ENCODE results near the gene ELP6.
A peak's percentile ranks its signal among the peaks of the same experiment; 100 is the strongest.

ELP6 gene, protein sequence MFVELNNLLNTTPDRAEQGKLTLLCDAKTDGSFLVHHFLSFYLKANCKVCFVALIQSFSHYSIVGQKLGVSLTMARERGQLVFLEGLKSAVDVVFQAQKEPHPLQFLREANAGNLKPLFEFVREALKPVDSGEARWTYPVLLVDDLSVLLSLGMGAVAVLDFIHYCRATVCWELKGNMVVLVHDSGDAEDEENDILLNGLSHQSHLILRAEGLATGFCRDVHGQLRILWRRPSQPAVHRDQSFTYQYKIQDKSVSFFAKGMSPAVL

DNA sequence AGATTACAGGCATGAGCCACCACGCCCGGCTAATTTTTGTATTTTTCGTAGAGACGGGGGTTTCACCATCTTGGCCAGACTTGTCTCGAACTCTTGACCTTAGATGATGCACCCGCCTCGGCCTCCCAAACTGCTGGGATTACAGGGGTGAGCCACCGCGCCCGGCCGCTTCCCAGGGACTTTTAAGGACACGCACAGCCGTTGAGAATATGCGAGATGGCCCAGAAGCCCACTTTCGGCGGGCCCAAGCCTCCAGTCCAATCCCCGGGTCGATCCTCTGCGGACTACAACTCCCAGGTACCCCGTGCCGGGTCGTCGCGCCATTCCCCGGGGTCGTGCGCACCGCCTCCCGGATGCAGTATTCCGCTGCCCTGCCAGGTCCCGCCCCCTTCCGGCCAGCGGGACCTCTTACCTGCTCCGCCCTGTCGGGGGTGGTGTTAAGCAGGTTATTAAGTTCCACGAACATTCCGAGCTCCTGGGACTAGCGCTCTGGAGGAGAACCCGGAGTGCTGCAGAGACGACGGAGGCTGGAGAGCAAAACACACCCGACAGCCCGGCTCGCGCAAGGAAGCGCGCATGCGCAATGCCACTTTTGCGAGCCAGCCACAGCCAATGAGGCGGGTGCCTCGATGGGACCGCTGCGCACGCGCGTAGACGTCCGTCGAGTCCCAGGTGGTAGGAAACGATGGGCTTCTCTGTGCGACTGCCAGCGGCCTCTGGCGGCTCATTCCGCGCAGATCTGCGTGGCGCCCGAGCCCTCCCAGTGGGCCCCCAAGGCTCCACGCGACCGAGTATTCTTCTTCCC, at the start of gene ELP6:
TSS of gene ELP6 (minus strand) at position 588 of the 805 bp plus-strand sequence. CDS start at position 466, 122 bp downstream.
- H3K4me1 Mint-ChIP-seq = peaks cover 20% of the 10 kb centered on the region
- H3K4me3 Mint-ChIP-seq = peak within 1 kb of the TSS; percentile 97
- peak within 1 kb of the TSS; percentile 99 for H3K27ac Mint-ChIP-seq
- H3K9me3 Mint-ChIP-seq = no peaks in the 10 kb centered on the region
- H3K27me3 Mint-ChIP-seq = no peaks in the 10 kb centered on the region
- H3K36me3 Mint-ChIP-seq = no peaks in the 10 kb centered on the region

DNA sequence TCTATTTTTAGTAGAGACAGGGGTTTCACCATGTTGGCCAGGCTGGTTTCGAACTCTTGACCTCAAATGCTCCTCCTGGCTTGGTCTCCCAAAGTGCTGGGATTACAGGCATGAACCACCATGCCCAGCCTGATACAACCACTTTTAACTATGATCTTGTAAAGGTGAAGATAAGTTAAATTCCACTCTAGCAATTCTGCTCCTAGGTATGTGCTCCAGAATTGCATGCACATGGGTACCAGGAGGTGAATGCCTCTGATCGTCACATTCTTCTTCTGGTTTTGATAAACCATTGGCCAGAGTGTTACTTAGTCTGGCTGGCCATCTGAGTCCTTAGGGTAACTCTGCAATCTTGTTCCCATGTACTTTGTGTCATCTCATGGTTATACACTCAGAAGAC, 42.8 kb upstream of the ELP6 start:
- H3K36me3 Mint-ChIP-seq = no peaks in the 10 kb centered on the region
- peaks cover 3% of the 10 kb centered on the region for H3K27me3 Mint-ChIP-seq
- H3K4me1 Mint-ChIP-seq = no peaks in the 10 kb centered on the region
- H3K27ac Mint-ChIP-seq = no peak overlapping the region
- no peak overlapping the region for H3K4me3 Mint-ChIP-seq
- no peaks in the 10 kb centered on the region for H3K9me3 Mint-ChIP-seq

DNA sequence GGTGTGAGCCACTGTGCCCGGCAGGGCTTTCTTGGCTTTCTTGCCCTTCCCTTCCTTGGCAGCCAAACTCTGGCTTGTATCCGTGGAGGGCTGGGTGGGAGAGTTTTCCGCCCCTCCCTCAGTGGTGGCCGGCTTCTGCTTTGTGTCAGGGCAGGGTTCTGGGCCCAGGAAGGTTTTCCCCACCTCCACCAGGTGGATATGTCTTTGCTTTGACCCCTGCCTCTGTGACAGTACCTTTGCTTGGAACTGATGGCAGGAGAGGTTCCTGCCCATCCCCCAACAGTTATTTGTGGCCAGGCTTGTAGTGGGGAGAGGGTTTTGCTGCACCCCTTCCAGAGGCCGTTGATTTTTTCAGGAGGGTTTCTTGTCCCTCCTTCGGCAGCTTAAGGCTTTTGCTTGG, 40.8 kb upstream of the ELP6 start:
- no peak overlapping the region for H3K4me3 Mint-ChIP-seq
- peaks cover 3% of the 10 kb centered on the region for H3K27me3 Mint-ChIP-seq

DNA sequence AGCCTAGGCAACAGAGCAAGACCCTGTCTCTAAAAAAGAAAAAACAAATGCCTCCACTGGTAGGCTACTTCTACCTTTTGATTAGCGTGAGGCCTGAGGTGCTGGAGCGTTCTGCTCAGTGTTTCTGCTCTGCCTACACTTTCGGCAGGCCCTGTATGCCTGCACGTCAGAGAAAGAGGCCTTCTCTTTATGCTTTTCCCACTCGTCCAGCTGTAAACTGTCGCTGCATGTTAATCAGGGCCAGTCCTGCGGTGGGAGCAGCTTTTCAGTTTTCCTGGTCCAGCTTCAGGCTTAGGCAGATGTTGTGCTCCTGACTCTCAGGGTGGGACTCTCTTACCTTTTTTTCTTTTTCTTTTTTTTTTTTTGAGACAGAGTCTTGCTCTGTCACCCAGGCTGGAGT, 39.9 kb upstream of the ELP6 start:
- Mint-ChIP-seq H3K27me3 (peaks cover 3% of the 10 kb centered on the region), H3K9me3 (no peaks in the 10 kb centered on the region), H3K4me1 (no peaks in the 10 kb centered on the region), H3K4me3 (no peak overlapping the region), H3K36me3 (no peaks in the 10 kb centered on the region), H3K27ac (no peak overlapping the region)

More for the DNA sequence above, 40.8 kb upstream of the ELP6 start:
- H3K4me1 Mint-ChIP-seq = no peaks in the 10 kb centered on the region
- no peak overlapping the region for H3K27ac Mint-ChIP-seq
- no peaks in the 10 kb centered on the region for H3K36me3 Mint-ChIP-seq
- no peaks in the 10 kb centered on the region for H3K9me3 Mint-ChIP-seq

DNA sequence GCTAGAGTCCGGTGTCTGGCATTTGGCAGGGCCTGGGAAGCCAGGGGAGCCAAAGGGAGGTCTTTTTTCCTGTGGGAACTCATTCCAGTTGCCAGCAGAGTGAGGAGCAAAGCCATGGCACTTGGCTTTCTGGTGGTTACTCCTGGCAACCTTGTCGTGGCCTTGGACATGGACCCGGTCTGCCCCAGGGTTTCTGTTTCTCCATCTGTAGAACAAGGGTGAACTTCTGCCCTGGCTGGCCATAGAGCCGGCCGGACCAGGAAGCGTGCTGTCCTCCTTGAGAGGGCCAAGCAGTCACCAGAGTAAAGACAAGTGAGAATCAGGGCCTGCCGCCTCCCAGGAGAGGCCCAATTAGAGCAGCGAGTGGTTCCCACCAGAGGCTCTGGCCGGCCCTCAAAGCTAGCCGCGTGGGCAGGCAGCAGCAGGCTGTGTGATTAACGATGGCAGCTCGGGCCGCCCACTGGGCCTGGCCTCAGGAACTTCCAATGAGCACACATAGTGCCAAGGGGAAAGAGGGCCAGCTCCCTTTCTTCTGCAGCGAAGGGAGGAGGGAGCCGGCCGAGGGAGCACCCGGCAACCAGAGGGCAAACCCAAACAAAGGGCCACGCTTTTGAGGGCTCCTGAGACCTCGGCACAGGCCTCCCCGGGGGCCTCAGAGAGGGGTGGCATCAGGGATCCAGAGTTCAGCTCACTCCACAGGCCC, 29.1 kb upstream of the ELP6 start:
- Mint-ChIP-seq H3K4me1 (no peaks in the 10 kb centered on the region), H3K27ac (no peak overlapping the region), H3K4me3 (no peak overlapping the region), H3K9me3 (no peaks in the 10 kb centered on the region), H3K27me3 (peaks cover 4% of the 10 kb centered on the region), H3K36me3 (no peaks in the 10 kb centered on the region)

DNA sequence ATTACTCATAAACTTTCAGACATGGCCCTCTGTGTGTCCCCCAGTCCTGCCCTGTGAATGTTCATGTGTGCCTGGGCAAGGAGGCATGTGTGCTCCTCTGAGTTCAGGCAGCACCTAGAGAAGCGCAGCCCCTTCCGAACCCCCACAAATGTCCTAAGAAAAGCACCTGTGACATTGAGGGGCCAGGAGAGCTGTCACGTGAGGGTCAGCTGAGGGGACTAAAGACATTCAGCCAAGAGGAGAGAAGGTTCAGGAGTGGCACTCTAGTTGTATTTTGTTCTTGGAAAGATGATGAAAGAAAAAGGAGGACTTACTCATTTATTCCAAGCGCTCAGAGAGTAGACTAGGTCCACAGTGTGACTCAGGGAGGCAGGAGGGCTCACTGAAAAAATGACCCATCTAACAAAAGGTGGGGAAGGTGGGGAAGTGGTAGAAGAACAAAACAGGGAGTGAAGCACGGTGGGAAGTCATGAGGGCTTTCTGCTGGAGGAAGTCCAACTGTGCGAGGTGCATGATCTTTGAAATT, 28.1 kb upstream of the ELP6 start:
- no peaks in the 10 kb centered on the region for H3K9me3 Mint-ChIP-seq
- no peak overlapping the region for H3K4me3 Mint-ChIP-seq
- no peaks in the 10 kb centered on the region for H3K4me1 Mint-ChIP-seq
- H3K36me3 Mint-ChIP-seq = no peaks in the 10 kb centered on the region
- H3K27me3 Mint-ChIP-seq = peaks cover 4% of the 10 kb centered on the region
- peak overlapping the region; percentile 31 for H3K27ac Mint-ChIP-seq

DNA sequence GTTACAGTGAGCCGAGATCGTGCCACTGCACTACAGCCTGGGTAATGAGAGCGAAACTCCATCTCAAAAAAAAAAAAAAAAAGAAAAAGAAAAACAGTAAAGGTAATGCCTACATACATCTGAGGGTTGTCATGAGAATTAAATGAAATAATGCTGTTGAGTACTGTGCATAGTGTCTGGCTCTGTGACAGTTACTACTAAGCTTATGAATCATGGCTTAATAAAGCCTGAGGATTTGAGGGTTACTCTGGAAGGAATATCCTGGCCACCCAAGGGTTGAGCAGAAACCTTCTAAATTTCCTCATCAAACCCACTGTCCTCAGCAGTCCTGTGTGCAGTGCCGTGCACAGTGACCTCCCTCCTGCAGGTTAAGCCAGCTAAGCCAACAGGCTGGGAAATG, 26.8 kb upstream of the ELP6 start:
- Mint-ChIP-seq H3K27ac (no peak overlapping the region), H3K9me3 (no peaks in the 10 kb centered on the region), H3K27me3 (peaks cover 4% of the 10 kb centered on the region), H3K36me3 (no peaks in the 10 kb centered on the region), H3K4me3 (no peak overlapping the region), H3K4me1 (no peaks in the 10 kb centered on the region)

DNA sequence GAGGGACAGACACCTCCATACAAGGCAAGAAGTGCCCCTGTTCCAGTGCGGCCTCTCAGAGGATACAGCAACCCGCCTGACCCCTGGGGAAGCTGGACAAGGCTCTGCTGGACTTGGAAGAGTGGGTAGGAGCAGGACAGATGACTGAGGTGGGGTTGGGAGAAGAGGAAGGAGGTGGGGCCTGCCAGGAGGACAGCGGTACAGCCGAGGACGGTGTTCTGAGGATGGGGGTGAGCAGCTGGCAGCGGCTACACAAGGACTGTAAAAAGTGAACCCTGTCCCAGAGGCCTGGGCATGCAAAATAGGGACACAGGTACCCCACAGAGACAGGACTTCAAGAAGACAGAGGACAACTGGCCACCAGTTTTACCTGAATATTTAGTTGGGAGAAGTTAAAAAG, 23.5 kb upstream of the ELP6 start:
- peaks cover 4% of the 10 kb centered on the region for H3K27me3 Mint-ChIP-seq
- H3K27ac Mint-ChIP-seq = no peak overlapping the region

DNA sequence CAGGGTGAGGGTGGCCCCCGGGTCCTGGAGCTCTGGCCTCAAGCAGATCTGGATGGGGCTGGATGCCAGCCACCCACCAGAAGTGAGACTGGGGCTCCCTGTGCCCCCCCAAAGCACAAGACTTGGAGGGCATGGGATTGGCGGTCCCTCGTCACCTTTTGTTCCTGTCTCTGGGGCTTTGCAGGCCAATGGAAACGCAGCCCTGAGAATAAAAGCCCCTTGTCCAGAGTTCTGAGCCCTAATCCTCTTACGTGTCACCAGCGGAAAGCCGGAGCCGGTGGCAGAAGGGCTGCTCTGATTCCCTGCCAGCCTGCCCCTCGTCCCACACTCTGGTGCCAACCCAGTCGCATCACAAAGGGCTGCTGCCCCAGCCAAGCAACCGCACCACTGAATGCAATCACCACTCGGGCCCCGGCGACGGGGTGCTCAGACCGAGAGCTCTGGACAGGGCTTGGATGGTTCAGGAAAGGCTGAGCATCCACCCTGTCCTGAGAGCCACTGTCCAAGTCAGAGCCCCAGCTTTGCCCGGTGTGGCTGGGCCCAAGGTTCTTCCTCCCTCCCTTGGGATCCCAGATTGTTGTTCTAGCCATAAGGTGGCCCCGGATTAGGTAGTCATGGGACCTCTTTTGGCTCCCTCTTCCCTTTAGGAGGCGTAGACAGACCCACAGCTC, 22.8 kb upstream of the ELP6 start:
- H3K4me1 Mint-ChIP-seq = no peaks in the 10 kb centered on the region
- H3K9me3 Mint-ChIP-seq = no peaks in the 10 kb centered on the region
- H3K27ac Mint-ChIP-seq = no peak overlapping the region
- no peaks in the 10 kb centered on the region for H3K36me3 Mint-ChIP-seq
- H3K4me3 Mint-ChIP-seq = no peak overlapping the region
- peaks cover 4% of the 10 kb centered on the region for H3K27me3 Mint-ChIP-seq

More for the DNA sequence above, 23.5 kb upstream of the ELP6 start:
- no peaks in the 10 kb centered on the region for H3K9me3 Mint-ChIP-seq
- H3K36me3 Mint-ChIP-seq = no peaks in the 10 kb centered on the region
- no peak overlapping the region for H3K4me3 Mint-ChIP-seq
- H3K4me1 Mint-ChIP-seq = no peaks in the 10 kb centered on the region

DNA sequence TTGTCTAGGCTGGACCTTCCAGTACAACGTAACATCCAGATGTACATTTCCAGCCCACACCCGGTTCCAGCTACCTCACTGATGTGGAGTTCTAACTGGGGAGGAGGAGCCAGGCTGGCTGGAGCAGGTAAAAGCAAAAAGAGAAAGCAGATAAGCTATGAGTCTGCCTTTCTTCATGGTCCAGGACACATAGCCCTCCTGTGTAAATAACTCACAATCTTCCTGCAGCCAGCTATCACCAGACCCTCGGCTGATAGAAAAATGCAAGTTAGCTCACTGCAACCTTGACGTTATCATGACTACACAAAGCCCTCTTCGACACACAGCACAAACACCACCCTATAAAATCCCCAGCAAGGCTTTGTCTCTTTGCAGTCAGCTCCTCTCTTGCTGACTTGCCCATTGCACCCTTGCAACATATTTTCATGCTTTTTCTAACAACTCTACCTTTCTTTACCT, 20.5 kb upstream of the ELP6 start:
- Mint-ChIP-seq H3K27ac (no peak overlapping the region), H3K9me3 (no peaks in the 10 kb centered on the region), H3K36me3 (no peaks in the 10 kb centered on the region), H3K4me1 (no peaks in the 10 kb centered on the region), H3K27me3 (peaks cover 4% of the 10 kb centered on the region), H3K4me3 (no peak overlapping the region)

DNA sequence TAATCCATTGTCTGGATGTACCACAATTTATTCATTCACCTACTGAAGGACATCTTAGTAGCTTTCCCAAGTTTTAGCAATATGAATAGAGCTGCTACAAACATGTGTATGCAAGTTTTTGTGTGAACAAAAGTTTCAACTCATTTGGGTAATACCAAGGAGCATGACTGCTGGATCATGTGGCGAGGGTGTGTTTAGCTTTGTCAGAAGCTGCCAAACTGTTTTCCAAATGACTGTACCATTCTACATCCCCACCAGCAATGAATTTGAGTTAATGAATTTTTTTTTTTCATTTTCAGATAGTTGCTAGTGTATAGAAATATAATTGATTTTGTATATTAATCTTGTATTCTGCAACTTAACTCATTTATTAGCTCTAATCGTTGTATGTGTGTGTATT, 20.0 kb upstream of the ELP6 start:
- Mint-ChIP-seq H3K9me3 (no peaks in the 10 kb centered on the region), H3K27ac (no peak overlapping the region), H3K4me3 (no peak overlapping the region), H3K4me1 (no peaks in the 10 kb centered on the region), H3K36me3 (no peaks in the 10 kb centered on the region), H3K27me3 (no peaks in the 10 kb centered on the region)

DNA sequence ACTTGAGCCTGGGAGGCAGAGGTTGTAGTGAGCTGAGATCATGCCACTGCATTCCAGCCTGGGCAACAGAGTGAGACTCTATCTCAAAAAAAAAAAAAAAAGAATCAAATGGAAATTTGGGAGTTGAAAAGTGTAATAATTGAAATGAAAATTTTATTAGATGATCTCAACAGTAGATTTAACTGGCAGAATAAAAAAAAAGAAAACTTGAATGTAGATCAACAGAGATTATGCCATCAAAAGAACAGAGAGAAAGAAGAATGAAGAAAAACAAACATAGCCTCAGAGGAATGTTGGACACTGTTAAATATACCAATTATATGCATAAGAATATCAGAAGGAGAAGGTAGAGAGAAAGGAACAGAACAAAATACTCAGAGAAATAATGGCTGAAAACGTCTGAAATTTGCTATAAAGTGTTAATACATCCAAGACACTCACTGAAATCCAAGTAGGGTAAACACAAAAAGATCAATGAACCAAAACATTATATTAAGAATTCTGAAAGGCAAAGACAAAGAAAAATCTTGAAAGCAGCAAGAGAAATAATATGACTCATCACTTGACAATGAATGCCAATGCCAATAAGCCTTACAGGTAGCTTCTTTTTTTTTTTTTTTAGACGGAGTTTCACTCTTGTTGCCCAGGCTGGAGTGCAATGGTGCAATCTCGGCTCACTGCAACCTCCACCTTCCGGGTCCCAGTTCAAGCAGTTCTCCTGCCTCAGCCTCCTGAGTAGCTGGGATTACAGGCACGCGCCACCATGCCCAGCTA, 14.6 kb upstream of the ELP6 start:
- H3K9me3 Mint-ChIP-seq = no peaks in the 10 kb centered on the region
- no peaks in the 10 kb centered on the region for H3K4me1 Mint-ChIP-seq
- H3K27me3 Mint-ChIP-seq = no peaks in the 10 kb centered on the region
- H3K36me3 Mint-ChIP-seq = peaks cover 3% of the 10 kb centered on the region
- H3K27ac Mint-ChIP-seq = no peak overlapping the region
- H3K4me3 Mint-ChIP-seq = no peak overlapping the region

DNA sequence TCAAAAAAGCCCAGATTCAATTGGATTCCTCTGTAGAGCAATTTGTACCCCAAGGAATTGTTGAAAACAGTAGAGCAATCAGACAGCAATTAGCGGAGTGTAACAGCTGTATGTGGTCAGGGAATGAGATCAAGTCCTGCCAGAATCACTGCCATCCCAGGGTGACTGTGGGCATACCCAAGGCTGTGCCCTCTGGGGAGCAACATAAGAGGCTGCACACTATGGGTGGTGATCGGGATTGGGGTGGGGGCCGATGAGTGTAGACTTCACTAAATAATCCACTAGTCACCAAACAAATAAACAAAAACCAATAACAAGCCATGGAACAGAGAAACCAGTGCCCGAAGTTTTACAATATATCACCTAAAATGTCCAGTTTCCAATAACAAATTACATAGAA, 12.1 kb upstream of the ELP6 start:
- H3K4me1 Mint-ChIP-seq = no peaks in the 10 kb centered on the region
- no peak overlapping the region for H3K27ac Mint-ChIP-seq
- no peaks in the 10 kb centered on the region for H3K27me3 Mint-ChIP-seq
- no peak overlapping the region for H3K4me3 Mint-ChIP-seq
- peaks cover 3% of the 10 kb centered on the region for H3K36me3 Mint-ChIP-seq
- no peaks in the 10 kb centered on the region for H3K9me3 Mint-ChIP-seq

DNA sequence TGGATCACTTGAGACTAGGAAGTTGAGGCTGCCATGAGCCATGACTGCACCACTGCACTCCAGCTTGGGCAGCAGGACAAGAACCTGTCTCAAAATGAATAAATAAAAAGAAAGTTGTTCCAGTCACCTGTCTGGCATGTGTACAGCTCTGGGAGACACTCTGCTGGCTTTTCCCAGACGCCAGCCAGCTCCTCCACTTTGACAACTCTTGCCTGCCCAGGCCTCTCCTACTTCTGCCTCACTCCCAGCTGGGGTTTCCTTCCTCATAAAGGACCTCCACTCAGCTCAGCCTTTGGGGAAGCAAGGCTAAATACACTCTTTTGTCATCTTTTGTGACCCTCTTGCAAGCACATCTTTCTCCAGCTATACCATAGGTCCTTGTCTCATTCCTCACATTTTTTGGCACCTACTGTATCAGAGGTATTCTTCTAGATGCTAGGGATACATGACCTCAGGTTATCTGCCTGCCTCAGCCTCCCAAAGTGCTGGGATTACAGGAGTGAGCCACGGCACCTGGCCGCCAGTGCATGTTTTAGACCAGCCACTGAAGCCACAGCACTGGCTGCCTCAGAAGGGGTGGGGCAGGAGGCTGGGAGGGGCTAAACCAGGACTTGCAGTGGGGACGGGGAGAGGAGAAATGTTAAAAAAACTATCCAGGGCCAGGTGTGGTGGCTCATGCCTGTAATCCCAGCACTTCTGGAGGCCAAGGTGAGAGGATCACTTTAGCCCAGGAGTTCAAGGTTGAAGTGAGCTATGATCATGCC, 10.0 kb upstream of the ELP6 start:
- H3K36me3 Mint-ChIP-seq = peaks cover 3% of the 10 kb centered on the region
- no peaks in the 10 kb centered on the region for H3K27me3 Mint-ChIP-seq
- H3K4me1 Mint-ChIP-seq = no peaks in the 10 kb centered on the region
- no peak overlapping the region for H3K4me3 Mint-ChIP-seq
- no peaks in the 10 kb centered on the region for H3K9me3 Mint-ChIP-seq
- no peak overlapping the region for H3K27ac Mint-ChIP-seq

Measured in activated naive CD4-positive, alpha-beta T cell treated with anti-CD3 and anti-CD28 coated beads, Interleukin-2, amount 50 U/mL, for 24 hours (primary cell).